Measurements from ENCODE around the gene TNC. TPM values are rescaled to one million over a fixed set of nuclear protein-coding genes. Genes with fewer than 3 reads are reported as not detected.

The TNC gene
- total and polyA plus RNA-seq, 2 experiments from 2014 or later = 165 to 319 TPM

DNA sequence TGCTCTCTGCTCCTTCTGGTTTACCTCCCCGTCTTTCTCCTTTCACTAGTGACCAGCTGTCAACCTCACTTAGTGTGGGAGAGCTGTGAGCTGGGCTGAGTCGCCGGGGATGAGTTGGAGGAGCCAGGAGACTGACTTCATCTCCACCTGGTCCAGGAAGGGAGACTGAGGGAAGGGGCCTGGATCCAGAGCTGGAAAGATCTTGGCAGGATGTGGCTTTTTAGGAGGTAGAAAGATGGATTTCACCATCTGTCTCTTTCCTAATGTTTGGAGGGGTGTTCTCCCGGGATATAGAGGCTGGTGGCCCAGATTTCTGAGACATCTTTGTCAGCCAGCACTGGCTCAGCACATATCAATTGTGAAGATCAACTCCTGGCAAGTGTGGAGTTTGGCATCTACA lies 37.1 kb upstream of the TNC start:
- Histone ChIP-seq H3K4me2 (ENCODE audit: unreplicated experiment) (no peak overlapping the region), H3K4me3 (no peak overlapping the region), H4K20me1 (ENCODE audit: insufficient read depth) (no peaks in the 10 kb centered on the region), H3K36me3 (ENCODE audit: low read depth) (no peaks in the 10 kb centered on the region), H3K27me3 (replicated peaks; ENCODE audit: insufficient read depth) (no peaks in the 10 kb centered on the region), H3K79me2 (ENCODE audit: insufficient read depth) (no peaks in the 10 kb centered on the region), H3K9me2 (ENCODE audit: insufficient read depth) (no peaks in the 10 kb centered on the region), H2AFZ (no peak overlapping the region), H3K9ac (no peak overlapping the region), H3F3A (ENCODE audit: insufficient read depth) (peaks cover 23% of the 10 kb centered on the region), H3K27ac (no peak overlapping the region), H3K4me1 (ENCODE audit: insufficient read depth) (peaks cover 28% of the 10 kb centered on the region), H3K9me3 (ENCODE audit: low read depth) (no peaks in the 10 kb centered on the region)
- in situ Hi-C loops (cut with MboI) = no loop called here
- DNase-seq = no peak
- 46 to 52% methylated on average over 4 of the region's 4 CpGs for WGBS, 2 experiments (ENCODE audit: low coverage in 1 of 2, low lambda C conversion rate in 2 of 2, missing lambda C conversion rate in 2 of 2)
- TF ChIP-seq EZH2 (IDR thresholded peaks at IDR 0.05; ENCODE audit: insufficient read depth, poor library complexity, severe bottlenecking) = no peak
- TF ChIP-seq EZH2phosphoT487 (IDR thresholded peaks at IDR 0.05; ENCODE audit: insufficient read depth, low read depth) = no peak

DNA sequence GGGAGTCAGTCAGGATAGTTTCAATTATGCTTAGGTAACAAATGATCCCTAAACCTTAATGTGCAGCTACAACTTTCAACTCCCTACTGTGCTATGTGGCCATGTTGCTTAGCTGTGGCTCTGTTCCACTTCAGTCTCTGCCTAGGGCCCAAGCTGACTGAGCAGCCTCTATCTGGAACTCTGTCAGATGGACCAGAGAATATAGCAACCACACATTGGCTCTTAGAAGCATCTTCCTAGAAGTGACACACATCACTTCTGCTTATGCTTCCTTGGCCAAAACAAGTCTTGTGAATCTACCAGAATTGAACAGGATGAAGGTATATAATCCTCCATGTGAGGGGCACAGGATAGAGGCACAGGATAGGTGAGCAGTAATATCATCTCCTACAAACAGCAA lies 36.7 kb upstream of the TNC start:
- Histone ChIP-seq H3K9ac (no peak overlapping the region), H2AFZ (no peak overlapping the region), H4K20me1 (ENCODE audit: insufficient read depth) (no peaks in the 10 kb centered on the region), H3K9me3 (ENCODE audit: low read depth) (no peaks in the 10 kb centered on the region), H3F3A (ENCODE audit: insufficient read depth) (peaks cover 23% of the 10 kb centered on the region), H3K79me2 (ENCODE audit: insufficient read depth) (no peaks in the 10 kb centered on the region), H3K9me2 (ENCODE audit: insufficient read depth) (no peaks in the 10 kb centered on the region), H3K4me2 (ENCODE audit: unreplicated experiment) (no peak overlapping the region), H3K4me1 (ENCODE audit: insufficient read depth) (peaks cover 28% of the 10 kb centered on the region), H3K4me3 (no peak overlapping the region), H3K36me3 (ENCODE audit: low read depth) (no peaks in the 10 kb centered on the region), H3K27me3 (replicated peaks; ENCODE audit: insufficient read depth) (no peaks in the 10 kb centered on the region), H3K27ac (no peak overlapping the region)
- no peak for TF ChIP-seq EZH2 (IDR thresholded peaks at IDR 0.05; ENCODE audit: insufficient read depth, poor library complexity, severe bottlenecking)
- TF ChIP-seq EZH2phosphoT487 (IDR thresholded peaks at IDR 0.05; ENCODE audit: insufficient read depth, low read depth) = no peak
- DNase-seq = no peak
- in situ Hi-C loops (cut with MboI) = no loop called here

DNA sequence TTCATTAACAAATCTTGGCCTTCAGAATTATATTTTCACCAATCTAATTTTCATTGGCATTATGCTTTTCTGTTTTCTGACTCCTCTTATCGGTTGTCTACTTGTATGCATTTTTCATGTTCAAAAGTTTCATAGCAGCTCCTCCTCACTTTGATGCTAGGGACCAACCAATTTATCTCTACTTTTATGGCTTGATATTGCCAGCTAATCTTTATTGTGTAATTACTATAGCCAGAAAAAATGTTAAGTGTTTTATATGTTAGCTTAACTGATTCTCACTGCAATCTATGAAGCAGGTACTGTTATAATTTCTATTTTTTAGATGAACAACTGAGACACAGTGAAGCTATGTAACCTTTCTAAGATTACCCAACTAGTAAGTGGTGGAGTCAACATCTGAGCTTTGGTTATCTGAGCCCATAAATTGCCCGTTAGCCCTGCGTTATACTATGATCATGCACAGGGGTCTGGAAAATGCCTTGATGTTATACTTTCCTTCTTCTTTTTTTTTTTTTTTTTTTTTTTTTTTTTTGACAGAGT lies 34.4 kb upstream of the TNC start:
- DNase-seq = no peak
- H2AFZ ChIP-seq = no peak overlapping the region
- H3F3A ChIP-seq (ENCODE audit: insufficient read depth) = peaks cover 21% of the 10 kb centered on the region
- no peaks in the 10 kb centered on the region for H3K36me3 ChIP-seq (ENCODE audit: low read depth)
- no peak overlapping the region for H3K9ac ChIP-seq
- H3K9me3 ChIP-seq (ENCODE audit: low read depth) = no peaks in the 10 kb centered on the region
- H3K27me3 ChIP-seq (replicated peaks; ENCODE audit: insufficient read depth) = no peaks in the 10 kb centered on the region
- H3K27ac ChIP-seq = no peak overlapping the region
- TF ChIP-seq EZH2phosphoT487 (IDR thresholded peaks at IDR 0.05; ENCODE audit: insufficient read depth, low read depth) = no peak
- no peak for TF ChIP-seq EZH2 (IDR thresholded peaks at IDR 0.05; ENCODE audit: insufficient read depth, poor library complexity, severe bottlenecking)
- no peak overlapping the region for H3K4me2 ChIP-seq (ENCODE audit: unreplicated experiment)
- H3K79me2 ChIP-seq (ENCODE audit: insufficient read depth) = no peaks in the 10 kb centered on the region
- in situ Hi-C loops (cut with MboI) = no loop called here
- H3K4me1 ChIP-seq (ENCODE audit: insufficient read depth) = peaks cover 20% of the 10 kb centered on the region
- 98% methylated on average over 3 of the region's 3 CpGs for WGBS, 2 experiments (ENCODE audit: low coverage in 1 of 2, low lambda C conversion rate in 2 of 2, missing lambda C conversion rate in 2 of 2)
- H4K20me1 ChIP-seq (ENCODE audit: insufficient read depth) = no peaks in the 10 kb centered on the region
- H3K9me2 ChIP-seq (ENCODE audit: insufficient read depth) = peaks cover 1% of the 10 kb centered on the region; the same call in 1 of the 2 replicates
- no peak overlapping the region for H3K4me3 ChIP-seq

DNA sequence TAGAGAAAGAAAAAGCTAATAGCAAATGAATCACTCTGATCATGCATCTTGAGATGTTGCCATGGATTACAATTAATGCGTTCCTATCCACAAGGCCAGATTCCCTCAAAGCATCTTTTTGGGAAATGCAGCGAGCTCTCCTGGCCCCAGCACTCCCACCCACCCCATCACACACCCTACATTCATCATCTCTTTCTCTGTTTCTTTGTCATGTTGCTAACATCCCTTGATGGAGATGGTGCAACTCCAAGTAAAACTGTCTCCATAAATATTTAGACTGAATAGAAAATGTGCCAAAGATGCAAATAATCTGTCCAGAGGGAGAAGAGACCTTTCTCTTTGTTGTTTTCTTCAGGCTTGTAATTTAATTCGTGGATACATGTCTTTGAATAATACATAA lies 30.8 kb upstream of the TNC start:
- Histone ChIP-seq H3F3A (ENCODE audit: insufficient read depth) (peaks cover 30% of the 10 kb centered on the region), H2AFZ (no peak overlapping the region), H3K9me3 (ENCODE audit: low read depth) (no peaks in the 10 kb centered on the region), H3K27ac (no peak overlapping the region), H3K79me2 (ENCODE audit: insufficient read depth) (no peaks in the 10 kb centered on the region), H4K20me1 (ENCODE audit: insufficient read depth) (no peaks in the 10 kb centered on the region), H3K27me3 (replicated peaks; ENCODE audit: insufficient read depth) (no peaks in the 10 kb centered on the region), H3K36me3 (ENCODE audit: low read depth) (no peaks in the 10 kb centered on the region), H3K9ac (no peak overlapping the region), H3K4me3 (no peak overlapping the region), H3K4me1 (ENCODE audit: insufficient read depth) (peaks cover 27% of the 10 kb centered on the region), H3K9me2 (ENCODE audit: insufficient read depth) (peaks cover 3% of the 10 kb centered on the region; the same call in 1 of the 2 replicates), H3K4me2 (ENCODE audit: unreplicated experiment) (no peak overlapping the region)
- in situ Hi-C loops (cut with MboI) = no loop called here
- WGBS, 2 experiments (ENCODE audit: low coverage in 1 of 2, low lambda C conversion rate in 2 of 2, missing lambda C conversion rate in 2 of 2) = 94 to 95% methylated on average over 3 of the region's 3 CpGs
- TF ChIP-seq EZH2 (IDR thresholded peaks at IDR 0.05; ENCODE audit: insufficient read depth, poor library complexity, severe bottlenecking) = no peak
- TF ChIP-seq EZH2phosphoT487 (IDR thresholded peaks at IDR 0.05; ENCODE audit: insufficient read depth, low read depth) = no peak
- DNase-seq = no peak

Measured in GM23248 (cell line).